SK-N-SH (cell line): ENCODE results near the gene VPS8. TPM values are rescaled to one million over a fixed set of nuclear protein-coding genes. Genes with fewer than 3 reads are reported as not detected.

ENCODE experiments used
- CTCF ChIA-PET: fragments of 300-600, 350-600 bp; formaldehyde crosslinking; extraction: SDS; loops from one replicate; lab custom pipeline; 2021; lab: Yijun Ruan, JAX
- POLR2A ChIA-PET: fragments of 350-600 bp; sonication (Branson Sonifier 250); formaldehyde crosslinking; extraction: SDS; loops from one replicate; lab custom pipeline; 2020; ENCODE audit warnings: antibody characterized with exemption, inconsistent platforms; lab: Yijun Ruan, JAX
- DNase-seq: peaks from one replicate; pipeline ENCODE4 v3.0.0; 2012
- H2AFZ ChIP-seq: fragments of 200-600 bp; sonication (generic); 2 replicates; pipeline ENCODE4 v1.8.1; 2016; ENCODE audit warnings: antibody characterized with exemption, mild to moderate bottlenecking, low read depth
- H3F3A ChIP-seq: fragments of 200-600 bp; sonication (generic); replicated peaks from 2 replicates; pipeline ENCODE3; 2016; ENCODE audit warnings: antibody characterized with exemption, mild to moderate bottlenecking; ENCODE audit not compliant: insufficient read depth
- H3K27ac ChIP-seq, 2 experiments: fragments of 200-500 bp in 1 of 2; fragments of 200-600 bp in 1 of 2; sonication (Bioruptor generic) in 1 of 2; sonication (generic), shearing (Covaris generic) in 1 of 2; 2 replicates each; pipeline versions ENCODE4 v1.5.1 to v1.6.1; 2014 to 2016; ENCODE audit warnings: low read depth in 2 of 2, inconsistent platforms in 1 of 2, low read length in 1 of 2, mild to moderate bottlenecking in 1 of 2, mixed read lengths in 1 of 2
- H3K27me3 ChIP-seq: fragments of 200-600 bp; sonication (generic), shearing (Covaris generic); 2 replicates; pipeline ENCODE4 v1.6.1; 2016; ENCODE audit warnings: mixed run types; ENCODE audit not compliant: insufficient read depth
- H3K36me3 ChIP-seq, 2 experiments: fragments of 200-500 bp in 1 of 2; fragments of 200-600 bp in 1 of 2; sonication (Bioruptor generic) in 1 of 2; sonication (generic) in 1 of 2; replicated peaks in 1 of 2; 2 replicates each; pipeline versions ENCODE3 to v1.5.1; 2014 to 2016; ENCODE audit warnings: low read length in 1 of 2, mild to moderate bottlenecking in 1 of 2; ENCODE audit not compliant: insufficient read depth in 2 of 2, control insufficient read depth in 1 of 2
- H3K4me1 ChIP-seq, 2 experiments: fragments of 200-500 bp in 1 of 2; fragments of 200-600 bp in 1 of 2; sonication (Bioruptor generic) in 1 of 2; sonication (generic), shearing (Covaris generic) in 1 of 2; 2 replicates each; pipeline versions ENCODE4 v1.5.1 to v1.6.1; 2014 to 2016; ENCODE audit warnings: low read depth in 1 of 2, low read length in 1 of 2, mixed run types in 1 of 2; ENCODE audit not compliant: insufficient read depth in 2 of 2, control insufficient read depth in 1 of 2
- H3K4me2 ChIP-seq: fragments of 200-600 bp; sonication (generic), shearing (Covaris generic); 2 replicates; pipeline ENCODE4 v1.6.1; 2017; ENCODE audit warnings: mixed run types
- H3K4me3 ChIP-seq, 2 experiments: fragments of 200-500 bp in 1 of 2; fragments of 200-600 bp in 1 of 2; sonication (Bioruptor generic) in 1 of 2; sonication (generic), shearing (Covaris generic) in 1 of 2; 2 replicates each; pipeline versions ENCODE4 v1.5.1 to v1.8.1; 2014 to 2016; ENCODE audit warnings: low read depth in 2 of 2, inconsistent platforms in 1 of 2, low read length in 1 of 2, mild to moderate bottlenecking in 1 of 2, mixed read lengths in 1 of 2, moderate library complexity in 1 of 2
- H3K79me2 ChIP-seq: fragments of 200-600 bp; sonication (generic); 2 replicates; pipeline ENCODE4 v1.8.1; 2017; ENCODE audit warnings: mild to moderate bottlenecking; ENCODE audit not compliant: insufficient read depth
- H3K9ac ChIP-seq: fragments of 200-600 bp; sonication (generic); 2 replicates; pipeline ENCODE4 v1.6.1; 2017; ENCODE audit warnings: mixed run types
- H3K9me2 ChIP-seq: fragments of 200-600 bp; sonication (generic); 2 replicates; pipeline ENCODE4 v1.6.1; 2017; ENCODE audit warnings: mixed run types
- H3K9me3 ChIP-seq: fragments of 200-600 bp; sonication (generic); 2 replicates; pipeline ENCODE4 v1.6.1; 2017; ENCODE audit warnings: mixed run types, mild to moderate bottlenecking, moderate library complexity
- H4K20me1 ChIP-seq: fragments of 200-600 bp; sonication (generic); 2 replicates; pipeline ENCODE4 v1.6.1; 2017; ENCODE audit warnings: mild to moderate bottlenecking, mixed run types; ENCODE audit not compliant: insufficient read depth
- ELF1 ChIP-seq: IDR thresholded peaks from 2 replicates; pipeline ENCODE4 v1.4.0; 2012
- EZH2phosphoT487 ChIP-seq: fragments of 200-600 bp; sonication (generic); IDR thresholded peaks from 2 replicates; pipeline ENCODE4 v1.6.1; 2017; ENCODE audit warnings: low read depth, mixed run types, mild to moderate bottlenecking, antibody characterized with exemption, moderate library complexity, borderline replicate concordance
- FOSL2 ChIP-seq: IDR thresholded peaks from 2 replicates; pipeline ENCODE4 v1.4.0; 2012; ENCODE audit warnings: low read depth, mild to moderate bottlenecking, moderate library complexity, borderline replicate concordance
- IRF3 ChIP-seq: fragments of 150-350 bp; IDR thresholded peaks from 2 replicates; pipeline ENCODE4 v1.6.1; 2016; ENCODE audit warnings: mild to moderate bottlenecking, low read depth, low read length
- JUND ChIP-seq: IDR thresholded peaks from 2 replicates; pipeline ENCODE4 v1.4.0; 2012
- MXI1 ChIP-seq: IDR thresholded peaks from 2 replicates; pipeline ENCODE4 v1.6.1; 2012; ENCODE audit warnings: mild to moderate bottlenecking, low read depth, low read length, improper control_type of control experiment
- PBX3 ChIP-seq: IDR thresholded peaks from 2 replicates; pipeline ENCODE4; 2012
- RAD21 ChIP-seq: IDR thresholded peaks from 2 replicates; pipeline ENCODE4 v1.6.1; 2012; ENCODE audit warnings: mild to moderate bottlenecking, low read length
- RCOR1 ChIP-seq: fragments of 150-350 bp; IDR thresholded peaks from 2 replicates; pipeline ENCODE4 v1.6.1; 2017; ENCODE audit warnings: antibody characterized with exemption, low read length
- TCF12 ChIP-seq: IDR thresholded peaks from 2 replicates; pipeline ENCODE4 v1.4.0; 2012
- TEAD4 ChIP-seq: IDR thresholded peaks from 2 replicates; pipeline ENCODE4 v1.4.0; 2012; ENCODE audit warnings: mild to moderate bottlenecking, borderline replicate concordance; ENCODE audit not compliant: insufficient read depth
- USF1 ChIP-seq: IDR thresholded peaks from 2 replicates; pipeline ENCODE4 v1.4.0; 2012; ENCODE audit warnings: low read depth, borderline replicate concordance
- USF2 ChIP-seq: fragments of 150-350 bp; IDR thresholded peaks from 2 replicates; pipeline ENCODE4 v1.6.1; 2017; ENCODE audit warnings: antibody characterized with exemption, low read length, low read depth, borderline replicate concordance
- YY1 ChIP-seq: IDR thresholded peaks from 2 replicates; pipeline ENCODE4 v1.4.0; 2012; ENCODE audit warnings: low read depth, mild to moderate bottlenecking
- ZBTB33 ChIP-seq: IDR thresholded peaks from 2 replicates; pipeline ENCODE4 v1.4.0; 2012; ENCODE audit warnings: low read depth, borderline replicate concordance
- WGBS: methylation state at CpG from one replicate; pipeline ENCODE4 v1.1.6; 2017; ENCODE audit warnings: low lambda C conversion rate; 5-methylcytosine and 5-hydroxymethylcytosine counted together
- polyA plus RNA-seq, 3 experiments: library from polyadenylated mRNA; depleted of rRNA; stranded (reverse); fragments of >200 nt; gene quantifications; 2 replicates each; pipeline ENCODE4 v1.2.3, GENCODE V29; 2012

The VPS8 gene
- polyA plus RNA-seq, 1 of the 3 experiments (the other 2 are of a cell fraction), result 12.8 TPM

- TF ChIP-seq USF1 (no peak), ZBTB33 (no peak), EZH2phosphoT487 (no peak), RAD21 (no peak), MXI1 (no peak)
- TF ChIP-seq, all 33 proteins: peak for 0
Measured at GRCh38 chr3:184822081-184822480, 10.1 kb downstream of the VPS8 start (continued).

- no peak overlapping the region for H3K27ac ChIP-seq
- ChIA-PET POLR2A (no interaction called here), CTCF (no interaction called here)
- H3K9ac ChIP-seq, result no peak overlapping the region
- no peak for DNase-seq
- no peaks in the 10 kb centered on the region for H4K20me1 ChIP-seq
- no peak overlapping the region for H3K4me3 ChIP-seq
- no peaks in the 10 kb centered on the region for H3K9me2 ChIP-seq
- no peak for TF ChIP-seq ELF1
- TF ChIP-seq RCOR1, result no peak
- TF ChIP-seq YY1, result no peak
- no peak for TF ChIP-seq IRF3
- no peak for TF ChIP-seq TEAD4
- no peak for TF ChIP-seq MXI1
- TF ChIP-seq TCF12, result no peak
- no peak for TF ChIP-seq USF2
- TF ChIP-seq PBX3, result no peak
- no peak for TF ChIP-seq JUND
- no peak for TF ChIP-seq FOSL2
- no peaks in the 10 kb centered on the region for H3K27me3 ChIP-seq
- no peaks in the 10 kb centered on the region for H3K4me1 ChIP-seq
- WGBS, result 94% methylated on average over 1 of the region's 1 CpG
- H3K36me3 ChIP-seq, result peaks cover 0 to 12% of the 10 kb centered on the region in 2 experiments
- no peaks in the 10 kb centered on the region for H3K9me3 ChIP-seq
- no peak overlapping the region for H2AFZ ChIP-seq
- no peaks in the 10 kb centered on the region for H3K79me2 ChIP-seq
- H3F3A ChIP-seq, result no peaks in the 10 kb centered on the region
- no peak overlapping the region for H3K4me2 ChIP-seq
Measured at GRCh38 chr3:184822654-184823053, 10.7 kb downstream of the VPS8 start.
